ENCODE results near the gene PDGFB.

GRCh38 chr22:39226353-39226752 is 18.4 kb downstream of the PDGFB start:
- TF ChIP-seq EZH2 (IDR thresholded peaks at IDR 0.05; ENCODE audit: borderline replicate concordance, insufficient read depth, low read depth, low read length, poor library complexity, severe bottlenecking) (no peak), CTCF (IDR thresholded peaks at IDR 0.05) (no peak)

Measured in B cell (primary cell).